SK-N-MC (cell line): ENCODE results near the gene HIPK4.

Experiments used
- DNase-seq: peaks from one replicate; pipeline ENCODE4 v3.0.0-alpha.2; 2011; ENCODE audit warnings: low read depth, low spot score
- H3K27ac ChIP-seq: fragments of 200-600 bp; sonication (generic); 2 replicates; pipeline ENCODE4 v1.5.1; 2016; ENCODE audit warnings: mixed run types
- H3K36me3 ChIP-seq: fragments of 200-600 bp; sonication (generic); 2 replicates; pipeline ENCODE4 v1.6.1; 2017; ENCODE audit warnings: antibody characterized with exemption, low read length, mixed read lengths; ENCODE audit not compliant: insufficient read depth
- H3K4me3 ChIP-seq: fragments of 200-600 bp; sonication (generic); 2 replicates; pipeline ENCODE4 v1.5.1; 2016
- H3K9ac ChIP-seq: fragments of 200-600 bp; sonication (generic); 2 replicates; pipeline ENCODE4 v1.8.0; 2017; ENCODE audit warnings: mixed run types, mixed read lengths; ENCODE audit not compliant: insufficient read length
- H3K9me3 ChIP-seq: fragments of 200-600 bp; sonication (generic); 2 replicates; pipeline ENCODE4 v1.6.1; 2017; ENCODE audit warnings: low read depth, mild to moderate bottlenecking, antibody characterized with exemption, low read length, moderate library complexity, mixed read lengths
- EZH2 ChIP-seq: fragments of 200-600 bp; sonication (generic); IDR thresholded peaks from one replicate; pipeline ENCODE4 v1.6.1; 2017; ENCODE audit warnings: antibody characterized with exemption
- FOXP2 ChIP-seq: optimal IDR thresholded peaks from 2 replicates; pipeline ENCODE3; 2011; ENCODE audit warnings: mild to moderate bottlenecking, moderate library complexity; ENCODE audit not compliant: insufficient read depth; ENCODE audit errors: extremely low read length, control extremely low read depth
- POLR2AphosphoS5 ChIP-seq: IDR thresholded peaks from 2 replicates; pipeline ENCODE4 v1.6.1; 2012; ENCODE audit warnings: mild to moderate bottlenecking, low read depth, low read length, borderline replicate concordance

The HIPK4 gene

DNA sequence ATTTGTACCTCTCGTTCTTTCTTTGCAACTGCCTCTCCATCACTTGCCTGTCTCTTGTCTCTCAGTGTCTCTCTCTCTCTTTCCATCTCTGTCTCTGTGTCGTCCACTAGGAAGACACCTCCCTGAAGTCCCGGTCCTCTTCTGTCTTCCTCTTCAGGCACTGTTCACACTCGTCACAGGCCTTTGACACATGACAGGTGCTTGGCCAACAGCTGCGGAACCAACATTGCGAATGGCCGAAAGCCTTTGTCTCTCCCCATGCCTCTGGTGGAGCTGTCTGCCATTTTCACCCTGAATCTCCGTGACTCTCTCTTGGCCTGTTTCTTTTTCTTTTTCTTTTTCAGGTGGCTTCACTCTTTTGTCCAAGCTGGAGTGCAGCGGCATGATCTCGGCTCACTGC, 2.8 kb downstream of the HIPK4 start:
- no peaks in the 10 kb centered on the region for H3K9me3 ChIP-seq
- no peak overlapping the region for H3K4me3 ChIP-seq
- no peak overlapping the region for H3K9ac ChIP-seq
- DNase-seq = no peak
- TF ChIP-seq FOXP2 = no peak
- no peak for TF ChIP-seq EZH2
- TF ChIP-seq POLR2AphosphoS5 = no peak
- H3K27ac ChIP-seq = no peak overlapping the region
- no peaks in the 10 kb centered on the region for H3K36me3 ChIP-seq

DNA sequence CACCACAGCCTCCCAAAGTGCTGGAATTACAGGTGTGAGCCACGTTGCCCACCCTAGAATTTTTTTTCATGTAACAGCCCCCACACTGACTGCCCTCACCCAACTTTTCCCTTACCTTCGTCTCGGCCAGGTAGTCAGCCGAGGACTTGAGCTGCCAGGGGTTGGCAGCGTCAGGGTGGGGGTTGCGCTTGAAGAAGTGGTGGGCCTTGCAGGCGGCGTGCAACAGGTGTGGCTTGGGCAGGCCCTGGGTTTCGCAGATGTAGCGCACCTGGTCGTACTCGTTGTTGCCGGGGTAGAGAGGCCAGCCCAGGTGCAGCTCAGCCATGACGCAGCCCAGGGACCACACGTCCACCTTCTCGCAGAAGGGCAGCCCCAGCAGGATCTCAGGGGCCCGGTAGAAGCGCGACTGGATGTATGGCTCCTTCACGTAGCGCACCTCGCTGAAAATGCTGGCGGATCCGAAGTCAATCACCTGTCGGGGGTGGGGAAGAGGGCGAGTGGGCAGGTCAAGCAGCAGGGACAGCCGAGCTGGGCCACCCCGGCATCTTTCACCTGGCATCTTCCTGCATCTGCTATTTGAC, 6.2 kb downstream of the HIPK4 start:
- no peak overlapping the region for H3K4me3 ChIP-seq
- H3K27ac ChIP-seq = no peak overlapping the region
- TF ChIP-seq POLR2AphosphoS5 (no peak), EZH2 (no peak), FOXP2 (no peak)
- DNase-seq = no peak
- no peaks in the 10 kb centered on the region for H3K9me3 ChIP-seq
- no peaks in the 10 kb centered on the region; the same call in 1 of the 2 replicates for H3K36me3 ChIP-seq
- no peak overlapping the region for H3K9ac ChIP-seq

DNA sequence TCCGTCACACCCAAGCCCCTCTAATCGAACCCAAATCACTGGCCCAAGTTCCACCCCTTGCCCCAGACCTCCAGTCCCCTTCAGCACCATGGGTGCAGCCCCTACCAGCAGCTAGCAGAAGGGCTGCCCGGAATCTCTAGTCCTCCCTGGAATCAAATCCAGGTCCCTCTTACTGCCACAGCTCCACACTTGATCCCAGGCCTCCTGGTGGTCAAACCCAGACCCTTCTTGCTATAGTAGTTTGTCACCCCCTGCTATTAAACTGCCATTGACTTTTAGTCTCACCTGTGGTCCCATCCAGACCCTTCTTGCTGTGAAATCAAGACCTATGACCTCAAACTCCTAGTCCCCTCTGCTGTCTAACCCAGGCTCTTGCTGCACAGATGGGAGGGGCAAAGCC, 8.7 kb downstream of the HIPK4 start:
- no peaks in the 10 kb centered on the region; the same call in 1 of the 2 replicates for H3K36me3 ChIP-seq
- no peak for DNase-seq
- H3K27ac ChIP-seq = no peak overlapping the region
- no peak overlapping the region for H3K9ac ChIP-seq
- no peak for TF ChIP-seq EZH2
- no peak for TF ChIP-seq POLR2AphosphoS5
- TF ChIP-seq FOXP2 = no peak
- no peaks in the 10 kb centered on the region for H3K9me3 ChIP-seq
- no peak overlapping the region for H3K4me3 ChIP-seq

DNA sequence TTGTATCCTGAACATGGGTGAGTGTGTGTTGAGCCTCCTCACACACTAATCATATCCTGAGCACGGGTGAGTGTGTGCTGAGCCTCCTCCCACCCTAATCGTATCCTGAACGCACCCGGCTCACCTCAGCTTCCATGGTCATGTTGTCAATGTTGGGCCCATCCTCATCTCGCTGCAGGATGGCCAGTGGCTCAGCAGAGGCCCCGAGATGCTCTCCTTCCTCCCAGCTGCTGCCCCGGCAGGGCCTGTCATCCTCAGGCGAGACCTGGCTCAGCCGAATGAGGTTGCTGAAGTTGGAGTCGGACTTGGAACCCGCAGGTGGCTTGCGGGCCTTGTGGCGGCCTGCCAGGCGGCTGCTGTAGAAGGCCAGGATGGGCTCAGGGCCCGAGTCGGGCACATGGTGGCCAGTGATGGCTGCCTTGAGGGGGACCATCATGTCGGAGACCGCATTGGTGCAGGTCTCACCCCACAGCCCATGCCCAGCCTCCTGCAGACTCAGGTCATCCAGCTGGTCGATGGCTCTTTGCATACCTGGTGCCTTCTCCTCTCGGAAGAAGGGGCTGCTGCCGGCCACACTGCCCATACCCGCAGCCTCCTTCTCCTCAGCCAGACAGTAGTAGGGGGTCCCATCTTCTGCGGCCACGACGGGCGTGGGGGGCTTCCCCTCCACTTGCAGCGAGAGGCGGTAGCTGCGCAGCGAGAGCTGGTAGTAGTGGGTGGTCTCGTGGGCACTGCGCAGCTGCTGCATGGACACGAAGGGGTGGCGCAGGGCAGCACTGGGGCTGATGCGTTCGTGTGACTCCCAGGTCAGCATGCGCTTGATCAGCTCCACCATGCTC, 9.6 kb downstream of the HIPK4 start:
- TF ChIP-seq EZH2 = no peak
- TF ChIP-seq FOXP2 = no peak
- no peak for TF ChIP-seq POLR2AphosphoS5

DNA sequence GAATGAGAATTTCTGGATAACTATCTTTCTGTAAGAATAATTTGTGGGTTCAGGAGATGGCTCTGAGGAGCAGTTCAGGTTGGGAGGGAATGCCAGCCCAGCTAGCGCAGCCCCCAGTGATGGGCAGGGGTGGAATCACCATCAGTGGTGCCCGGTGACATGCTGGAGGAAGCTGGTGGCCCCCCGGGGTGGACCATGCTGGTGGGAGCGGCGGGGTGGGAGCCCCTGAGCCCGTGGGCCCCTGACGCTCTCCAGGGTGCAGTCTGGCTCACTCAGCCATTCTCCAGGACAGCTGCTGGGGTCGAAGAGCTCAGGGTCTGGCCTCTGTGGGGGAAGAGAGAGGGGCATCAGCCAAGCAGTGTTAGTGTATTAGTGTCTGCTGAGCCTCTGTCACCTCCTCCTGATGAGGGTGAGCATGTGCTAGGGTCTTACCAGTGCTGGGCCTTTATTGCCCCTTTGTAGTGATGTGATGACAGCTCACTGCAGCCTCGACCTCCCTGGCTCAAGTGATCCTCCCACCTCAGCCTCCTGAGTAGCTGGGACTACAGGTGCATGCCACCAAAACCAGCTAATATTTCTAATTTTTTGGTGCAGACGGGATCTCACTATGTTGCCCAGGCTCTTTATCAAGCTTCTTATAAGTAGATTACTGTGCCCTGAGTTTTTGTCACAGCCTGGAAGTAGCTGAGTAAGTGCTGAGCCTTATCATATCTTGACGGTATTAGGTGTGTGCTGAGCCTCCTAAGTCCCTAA, 10.4 kb downstream of the HIPK4 start:
- Histone ChIP-seq H3K9me3 (no peaks in the 10 kb centered on the region), H3K4me3 (no peak overlapping the region), H3K36me3 (no peaks in the 10 kb centered on the region; the same call in 1 of the 2 replicates), H3K9ac (no peak overlapping the region), H3K27ac (no peak overlapping the region)
- no peak for DNase-seq
- no peak for TF ChIP-seq EZH2
- no peak for TF ChIP-seq FOXP2
- no peak for TF ChIP-seq POLR2AphosphoS5

More for the DNA sequence above, 9.6 kb downstream of the HIPK4 start:
- Histone ChIP-seq H3K9ac (no peak overlapping the region), H3K9me3 (no peaks in the 10 kb centered on the region), H3K36me3 (no peaks in the 10 kb centered on the region; the same call in 1 of the 2 replicates), H3K27ac (no peak overlapping the region), H3K4me3 (no peak overlapping the region)
- no peak for DNase-seq

GRCh38 chr19:40378509-40378908, 11.5 kb downstream of the HIPK4 start:
- H3K4me3 ChIP-seq = no peak overlapping the region
- H3K9me3 ChIP-seq = no peaks in the 10 kb centered on the region
- no peak overlapping the region for H3K27ac ChIP-seq
- DNase-seq = no peak
- no peaks in the 10 kb centered on the region; the same call in 1 of the 2 replicates for H3K36me3 ChIP-seq
- H3K9ac ChIP-seq = no peak overlapping the region
- no peak for TF ChIP-seq POLR2AphosphoS5
- TF ChIP-seq EZH2 = no peak
- TF ChIP-seq FOXP2 = no peak

- no peak for DNase-seq
- no peak overlapping the region for H3K4me3 ChIP-seq
- no peaks in the 10 kb centered on the region; the same call in 1 of the 2 replicates for H3K36me3 ChIP-seq
- H3K9ac ChIP-seq = no peak overlapping the region
- no peaks in the 10 kb centered on the region for H3K9me3 ChIP-seq
- TF ChIP-seq EZH2 = no peak
- no peak for TF ChIP-seq POLR2AphosphoS5
- TF ChIP-seq FOXP2 = no peak
- H3K27ac ChIP-seq = no peak overlapping the region
Observed at GRCh38 chr19:40377876-40378385, 12.1 kb downstream of the HIPK4 start.

- Histone ChIP-seq H3K9ac (no peak overlapping the region), H3K9me3 (no peaks in the 10 kb centered on the region), H3K4me3 (no peak overlapping the region), H3K27ac (no peak overlapping the region), H3K36me3 (peaks cover 6% of the 10 kb centered on the region; the same call in 1 of the 2 replicates)
- TF ChIP-seq EZH2 (no peak), POLR2AphosphoS5 (no peak), FOXP2 (no peak)
- no peak for DNase-seq
Observed at GRCh38 chr19:40376286-40376862, 13.6 kb downstream of the HIPK4 start.
